Psoas muscle (tissue), 8 donors: ENCODE results near the gene ZNF618. TPM values are rescaled to one million over a fixed set of nuclear protein-coding genes. Genes with fewer than 3 reads are reported as not detected.

Source experiments
- ATAC-seq, 4 donors: fragments of 200-7000 bp; cut with Tn5 transposase; one replicate each; pipeline ENCODE4 v1.9.1; 2020; ENCODE audit warnings: moderate library complexity in 3 of 4, mild to moderate bottlenecking in 2 of 4
- DNase-seq, 2 donors: peaks; one replicate each; pipeline ENCODE4 v3.0.0-alpha.2; 2020
- H3K27ac ChIP-seq: fragments of 200-600 bp; one replicate; pipeline ENCODE4 v1.8.0; 2022
- H3K27me3 ChIP-seq, 3 donors: fragments of 200-600 bp in 1 of 3; one replicate each; pipeline versions ENCODE4 v1.6.1 to v1.8.0; 2013 to 2022; ENCODE audit warnings: low read length in 2 of 3, mild to moderate bottlenecking in 2 of 3, moderate library complexity in 1 of 3; ENCODE audit not compliant: insufficient read depth in 3 of 3
- H3K36me3 ChIP-seq, 2 donors: fragments of 200-600 bp in 1 of 2; one replicate each; pipeline versions ENCODE4 v1.6.1 to v1.8.0; 2013 to 2022; ENCODE audit warnings: low read depth in 1 of 2, mild to moderate bottlenecking in 1 of 2, moderate library complexity in 1 of 2; ENCODE audit not compliant: insufficient read depth in 1 of 2
- H3K4me1 ChIP-seq: fragments of 200-600 bp; one replicate; pipeline ENCODE4 v1.8.0; 2022
- H3K4me3 ChIP-seq: fragments of 200-600 bp; one replicate; pipeline ENCODE4 v1.8.0; 2022; ENCODE audit warnings: mild to moderate bottlenecking
- H3K9me3 ChIP-seq: fragments of 200-600 bp; one replicate; pipeline ENCODE4 v1.8.0; 2022
- CTCF ChIP-seq: fragments of 200-600 bp; IDR thresholded peaks from one replicate; pipeline ENCODE4 v1.8.0; 2022; ENCODE audit warnings: antibody characterized with exemption
- WGBS, 3 donors: extraction: QIAGEN DNeasy Blood & Tissue Kit; methylation state at CpG; one replicate each; pipeline versions ENCODE4 v1.1.6 to v1.1.7; 2013; 5-methylcytosine and 5-hydroxymethylcytosine counted together
- intact Hi-C, 2 donors: fragments of 100-400 bp; cut with DNase I; formaldehyde crosslinking; loops; one replicate each; pipeline versions ENCODE4 v1.11.0 to v1.14.2; 2022
- polyA plus RNA-seq, 3 donors: library from polyadenylated mRNA; stranded (reverse); fragments of 200-250 nt; gene quantifications; one replicate each; pipeline ENCODE4 v1.2.3, GENCODE V29; 2013
- total RNA-seq, 4 donors: library from RNA; stranded (reverse); fragmentation: NEBNext Ultra II Directional in 2 of 4; extraction: Animal tissue kit (Norgen Biotek cat#: 25700) in 2 of 4; gene quantifications; one replicate each; pipeline versions ENCODE4 v1.2.1 to v1.2.4, GENCODE V29; 2021 to 2023
- donor health status: healthy with polysubstance abuse.
- donor health status: DM: no; HTN: no; CAD: no; lungs with moderate emphysema.
- donor health status: Bipolar disorder and iron deficiency.
- donor health status: healthy.
- donor health status: DM: yes; HTN: yes; CAD: no.
- donor health status: DM: no; HTN: no; CAD: no.
- donor health status: DM: no; HTN: no; CAD: no.
- donor health status: DM: yes; HTN: yes; CAD: no.

ZNF618 gene
- total and polyA plus RNA-seq, 7 donors, result 0.31 to 2.7 (median 1.2) TPM

GRCh38 chr9:113943112-113944009, 67.3 kb downstream of the ZNF618 start:
- DNase-seq (no peak), ATAC-seq (no peak)

DNA sequence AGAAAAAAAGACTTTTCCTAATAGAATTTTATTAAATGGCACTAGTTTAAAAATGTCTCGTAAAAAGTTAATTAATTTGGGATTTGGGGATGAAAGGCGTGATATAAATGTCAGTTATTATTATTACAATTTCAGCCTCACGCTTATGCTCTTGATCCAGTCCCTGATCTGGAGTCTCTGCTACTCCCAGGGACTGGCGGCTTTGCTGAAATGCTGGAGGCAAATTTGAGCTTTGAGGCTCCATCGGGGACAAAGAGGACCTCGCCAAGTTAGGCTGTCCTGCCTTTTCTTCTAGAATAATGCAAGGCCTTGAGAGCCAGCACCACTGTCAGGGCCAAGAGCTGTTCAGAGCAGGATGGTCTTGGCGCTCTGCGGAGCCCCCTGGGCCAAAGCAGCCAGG, 69.7 kb downstream of the ZNF618 start:
- Histone ChIP-seq H3K36me3 (no peaks in the 10 kb centered on the region), H3K27ac (no peak overlapping the region), H3K4me3 (no peak overlapping the region), H3K27me3 (no peaks in the 10 kb centered on the region), H3K4me1 (no peaks in the 10 kb centered on the region), H3K9me3 (no peaks in the 10 kb centered on the region)
- TF ChIP-seq CTCF, result no peak
- whole genome bisulfite sequencing, 3 donors, result 91 to 93% (median 93%) methylated on average over 8 of the region's 8 CpGs
- DNase-seq (no peak), ATAC-seq (no peak)
- intact Hi-C loops, result no loop called here

More at GRCh38 chr9:113943112-113944009, 67.3 kb downstream of the ZNF618 start:
- Histone ChIP-seq H3K27me3 (no peaks in the 10 kb centered on the region), H3K27ac (no peak overlapping the region), H3K4me1 (no peaks in the 10 kb centered on the region), H3K4me3 (no peak overlapping the region), H3K36me3 (no peaks in the 10 kb centered on the region), H3K9me3 (no peaks in the 10 kb centered on the region)
- intact Hi-C loops, result no loop called here
- 86 to 92% (median 91%) methylated on average over 13 of the region's 13 CpGs for WGBS, 3 donors
- TF ChIP-seq CTCF, result no peak

- Histone ChIP-seq H3K36me3 (no peaks in the 10 kb centered on the region), H3K27me3 (no peaks in the 10 kb centered on the region), H3K9me3 (no peaks in the 10 kb centered on the region), H3K4me1 (no peaks in the 10 kb centered on the region), H3K4me3 (no peak overlapping the region), H3K27ac (no peak overlapping the region)
- intact Hi-C loops, result no loop called here
- 96% methylated on average over 11 of the region's 11 CpGs for WGBS, 3 donors
- DNase-seq (no peak), ATAC-seq (no peak)
- no peak for TF ChIP-seq CTCF
Measured at GRCh38 chr9:113946496-113947115, 70.5 kb downstream of the ZNF618 start.

DNA sequence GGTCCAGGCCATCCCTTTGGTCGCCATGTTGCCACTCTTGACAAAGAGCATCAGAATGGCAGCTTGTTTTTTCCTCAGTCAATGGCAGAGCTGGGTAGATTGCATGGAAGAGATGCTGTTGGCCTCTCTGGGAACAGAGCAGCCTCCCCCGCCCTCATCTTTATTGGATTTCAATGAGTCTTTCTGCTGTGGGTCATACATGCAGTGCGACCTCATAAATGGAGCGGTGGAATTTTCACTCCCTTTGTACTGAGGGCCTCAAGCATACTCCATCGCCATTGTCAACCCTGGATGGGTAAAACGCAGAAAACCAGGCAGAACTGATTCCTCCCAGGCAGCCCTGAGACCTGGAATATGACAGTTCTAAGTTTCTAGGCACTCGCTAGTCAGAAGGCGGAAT, 71.8 kb downstream of the ZNF618 start:
- intact Hi-C loops, result no loop called here
- no peaks in the 10 kb centered on the region for H3K4me1 ChIP-seq
- no peaks in the 10 kb centered on the region for H3K27me3 ChIP-seq
- WGBS, 3 donors, result 89 to 91% (median 91%) methylated on average over 8 of the region's 8 CpGs
- no peaks in the 10 kb centered on the region for H3K36me3 ChIP-seq
- no peak for TF ChIP-seq CTCF
- no peak overlapping the region for H3K4me3 ChIP-seq
- DNase-seq (no peak), ATAC-seq (no peak)
- no peaks in the 10 kb centered on the region for H3K9me3 ChIP-seq
- H3K27ac ChIP-seq, result no peak overlapping the region
